Measurements from ENCODE around the gene BMPR1B.
"Not testable (repeated sequence)": the region's sequence is repeated elsewhere in the genome, so short reads cannot be mapped to it uniquely, and the experiment has no call there.

The BMPR1B gene

GRCh38 chr4:95048296-95048695 is 290.5 kb downstream of the BMPR1B start:
- H3K4me3 ChIP-seq (ENCODE audit: low read depth, low read length) = no peak overlapping the region
- TF ChIP-seq CTCF (conservative IDR thresholded peaks at IDR 0.05; ENCODE audit: low read depth, low read length) = no peak
- DNase-seq (ENCODE audit: low read depth) = peak; percentile 27

GRCh38 chr4:95049551-95050233 is 291.9 kb downstream of the BMPR1B start:
- TF ChIP-seq CTCF (conservative IDR thresholded peaks at IDR 0.05; ENCODE audit: low read depth, low read length) = no peak
- peak; percentile 46 for DNase-seq (ENCODE audit: low read depth)
- no peak overlapping the region for H3K4me3 ChIP-seq (ENCODE audit: low read depth, low read length)

GRCh38 chr4:95050980-95051701 is 293.4 kb downstream of the BMPR1B start:
- TF ChIP-seq CTCF (conservative IDR thresholded peaks at IDR 0.05; ENCODE audit: low read depth, low read length) = no peak
- DNase-seq (ENCODE audit: low read depth) = no peak
- peak overlapping the region; percentile 12 for H3K4me3 ChIP-seq (ENCODE audit: low read depth, low read length)

- no peak for TF ChIP-seq CTCF (conservative IDR thresholded peaks at IDR 0.05; ENCODE audit: low read depth, low read length)
- peak overlapping the region; percentile 12 for H3K4me3 ChIP-seq (ENCODE audit: low read depth, low read length)
- DNase-seq (ENCODE audit: low read depth) = no peak
Measured at GRCh38 chr4:95051702-95052020, 293.9 kb downstream of the BMPR1B start.

GRCh38 chr4:95058991-95059390 is 301.2 kb downstream of the BMPR1B start:
- no peak for DNase-seq (ENCODE audit: low read depth)
- H3K4me3 ChIP-seq (ENCODE audit: low read depth, low read length) = no peak overlapping the region
- TF ChIP-seq CTCF (conservative IDR thresholded peaks at IDR 0.05; ENCODE audit: low read depth, low read length) = no peak

- no peak overlapping the region for H3K4me3 ChIP-seq (ENCODE audit: low read depth, low read length)
- TF ChIP-seq CTCF (conservative IDR thresholded peaks at IDR 0.05; ENCODE audit: low read depth, low read length) = no peak
- DNase-seq (ENCODE audit: low read depth) = peak; percentile 37
Measured at GRCh38 chr4:95059663-95060062, 301.9 kb downstream of the BMPR1B start.

GRCh38 chr4:95061220-95061619 is 303.5 kb downstream of the BMPR1B start:
- no peak for TF ChIP-seq CTCF (conservative IDR thresholded peaks at IDR 0.05; ENCODE audit: low read depth, low read length)
- no peak overlapping the region for H3K4me3 ChIP-seq (ENCODE audit: low read depth, low read length)
- DNase-seq (ENCODE audit: low read depth) = peak; percentile 52

- not testable (repeated sequence) for DNase-seq (ENCODE audit: low read depth); H3K4me3 ChIP-seq (ENCODE audit: low read depth, low read length)
Measured at GRCh38 chr4:95061801-95062200, 304.0 kb downstream of the BMPR1B start.

Data from choroid plexus epithelial cell (primary cell).